ENCODE measurements around the gene VSNL1.
A peak's percentile ranks its signal among the peaks of the same experiment; 100 is the strongest.

VSNL1 gene

GRCh38 chr2:17615728-17616351 lies 75.3 kb downstream of the VSNL1 start:
- FAIRE-seq, result no peak

DNA sequence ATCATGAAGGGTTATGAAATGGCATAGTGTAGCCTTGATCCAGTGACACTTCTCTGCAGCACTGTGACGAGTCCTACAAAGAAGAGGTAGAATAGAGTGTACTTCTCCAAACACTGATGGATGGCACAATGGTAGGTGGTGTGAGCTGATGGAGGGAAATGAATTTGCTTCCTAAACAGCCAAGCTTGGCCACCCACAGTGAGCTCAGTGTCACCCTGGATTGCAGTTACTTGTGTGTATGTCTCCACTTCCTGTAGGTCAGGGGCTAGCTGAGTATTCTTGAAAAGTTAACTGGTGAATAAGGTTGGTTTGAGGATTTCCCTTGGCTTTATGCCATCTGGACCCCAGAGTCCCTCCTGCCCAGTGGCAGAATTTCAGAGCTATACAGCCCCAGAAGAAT lies 75.9 kb downstream of the VSNL1 start:
- no peak for FAIRE-seq

- FAIRE-seq, result no peak
Observed at GRCh38 chr2:17617516-17617915, 77.0 kb downstream of the VSNL1 start.

GRCh38 chr2:17617955-17618354 lies 77.5 kb downstream of the VSNL1 start:
- no peak for FAIRE-seq

GRCh38 chr2:17620280-17620679 lies 79.8 kb downstream of the VSNL1 start:
- no peak for FAIRE-seq

- no peak for FAIRE-seq
Observed at GRCh38 chr2:17620841-17621240, 80.3 kb downstream of the VSNL1 start.

GRCh38 chr2:17621781-17622180 lies 81.3 kb downstream of the VSNL1 start:
- no peak for FAIRE-seq

- no peak for FAIRE-seq
Observed at GRCh38 chr2:17625446-17625845, 85.0 kb downstream of the VSNL1 start.

GRCh38 chr2:17626986-17627385 lies 86.5 kb downstream of the VSNL1 start:
- FAIRE-seq, result no peak

DNA sequence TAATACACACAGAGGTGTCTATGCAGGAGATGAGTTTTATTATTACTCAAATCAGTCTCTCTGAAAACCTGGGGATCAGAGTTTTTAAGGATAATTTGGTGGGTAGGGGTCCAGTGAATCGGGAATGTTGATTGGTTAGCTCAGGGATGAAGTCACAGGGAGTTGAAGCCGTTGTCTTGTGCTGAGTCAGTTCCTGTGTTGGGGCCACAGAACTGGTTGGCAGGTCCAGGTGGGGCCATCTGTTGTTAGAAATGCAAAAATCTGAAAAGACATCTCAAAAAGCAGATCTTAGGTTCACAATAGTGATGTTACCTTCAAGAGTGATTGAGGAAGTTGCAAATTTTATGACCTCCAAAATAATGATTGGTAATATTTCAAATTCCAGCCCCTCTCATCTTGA lies 86.9 kb downstream of the VSNL1 start:
- no peak for FAIRE-seq

DNA sequence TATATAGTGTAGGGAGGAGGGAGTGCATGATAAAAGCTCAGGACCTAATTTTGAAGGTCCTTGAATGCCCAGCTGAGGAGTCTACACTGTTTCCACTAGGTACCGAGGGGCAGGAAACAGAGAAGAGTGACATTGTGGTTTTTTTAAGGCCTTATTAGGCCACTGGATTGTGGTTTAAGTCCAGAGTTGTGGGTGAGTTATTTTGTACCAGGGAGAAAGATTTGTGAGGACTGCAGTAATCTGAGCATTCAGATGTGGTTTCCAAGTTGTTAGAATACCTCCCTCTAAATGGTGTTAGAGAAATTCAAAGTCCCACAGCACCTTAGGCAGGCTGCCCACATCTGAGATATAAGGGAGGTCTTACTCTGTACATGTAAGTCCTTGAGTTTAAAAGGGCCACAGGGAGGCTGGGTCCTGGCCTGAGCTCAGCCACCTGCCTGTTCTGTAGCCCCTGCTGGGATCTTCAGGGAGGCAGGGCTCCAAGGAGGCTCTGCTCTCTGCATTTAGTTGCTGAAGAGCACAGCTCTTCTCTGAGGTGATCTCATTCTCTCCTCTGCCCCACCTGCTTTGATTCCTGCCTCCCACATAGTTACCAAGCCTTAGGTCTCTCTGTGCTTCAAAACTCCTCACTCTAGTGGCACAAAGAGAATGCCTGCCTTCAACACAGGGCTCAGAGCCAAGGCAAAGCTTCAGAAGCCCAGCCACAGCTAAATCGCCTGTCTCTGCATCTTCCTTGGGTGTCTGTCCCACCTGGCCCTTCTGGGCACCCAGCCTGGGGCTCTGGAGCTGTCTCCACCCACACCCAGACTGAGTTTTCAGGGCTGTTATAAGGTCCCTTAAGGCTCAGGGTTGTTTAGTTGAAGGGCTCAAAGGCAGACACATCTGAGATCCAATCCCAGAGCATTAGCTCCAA lies 88.1 kb downstream of the VSNL1 start:
- FAIRE-seq, result no peak

DNA sequence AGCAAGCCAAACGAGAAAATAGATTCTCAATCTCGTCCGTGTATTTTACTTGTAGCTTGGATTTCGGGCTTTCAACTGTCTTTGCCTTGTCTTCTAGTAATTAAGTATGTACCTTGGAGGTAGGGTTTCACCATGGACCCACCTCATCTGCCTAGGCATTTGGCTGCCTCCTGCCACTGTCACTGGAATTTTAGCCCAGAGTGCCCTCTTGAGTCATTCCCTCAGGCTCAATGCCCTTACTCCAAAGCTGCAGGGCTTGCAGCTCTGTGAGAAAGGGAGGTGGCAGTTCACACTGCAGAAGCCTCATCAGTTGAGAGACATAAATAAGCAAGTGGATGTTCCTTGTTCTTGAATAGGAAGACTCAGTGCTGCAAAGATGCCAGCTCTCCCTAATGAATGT lies 89.6 kb downstream of the VSNL1 start:
- FAIRE-seq, result no peak

- no peak for FAIRE-seq
Observed at GRCh38 chr2:17634997-17635396, 94.5 kb downstream of the VSNL1 start.

DNA sequence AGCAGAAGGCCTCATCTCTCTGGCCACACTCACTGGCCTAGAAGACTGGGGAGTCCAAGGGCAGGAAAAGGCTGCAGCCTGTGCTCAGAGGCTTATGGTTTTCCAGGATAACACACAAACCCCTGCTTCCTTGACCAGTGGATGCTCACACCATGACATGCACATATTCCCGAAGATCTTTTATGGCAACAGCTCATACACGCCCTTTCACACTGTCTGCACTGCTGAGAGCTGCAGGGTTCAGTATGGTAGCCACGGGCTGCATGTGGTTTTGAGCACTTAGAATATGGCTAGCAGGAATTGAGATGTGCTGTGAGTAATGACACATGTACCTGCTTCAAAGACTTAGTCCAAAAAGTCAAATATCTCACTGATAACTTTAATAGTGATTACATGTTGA lies 95.8 kb downstream of the VSNL1 start:
- FAIRE-seq, result no peak

DNA sequence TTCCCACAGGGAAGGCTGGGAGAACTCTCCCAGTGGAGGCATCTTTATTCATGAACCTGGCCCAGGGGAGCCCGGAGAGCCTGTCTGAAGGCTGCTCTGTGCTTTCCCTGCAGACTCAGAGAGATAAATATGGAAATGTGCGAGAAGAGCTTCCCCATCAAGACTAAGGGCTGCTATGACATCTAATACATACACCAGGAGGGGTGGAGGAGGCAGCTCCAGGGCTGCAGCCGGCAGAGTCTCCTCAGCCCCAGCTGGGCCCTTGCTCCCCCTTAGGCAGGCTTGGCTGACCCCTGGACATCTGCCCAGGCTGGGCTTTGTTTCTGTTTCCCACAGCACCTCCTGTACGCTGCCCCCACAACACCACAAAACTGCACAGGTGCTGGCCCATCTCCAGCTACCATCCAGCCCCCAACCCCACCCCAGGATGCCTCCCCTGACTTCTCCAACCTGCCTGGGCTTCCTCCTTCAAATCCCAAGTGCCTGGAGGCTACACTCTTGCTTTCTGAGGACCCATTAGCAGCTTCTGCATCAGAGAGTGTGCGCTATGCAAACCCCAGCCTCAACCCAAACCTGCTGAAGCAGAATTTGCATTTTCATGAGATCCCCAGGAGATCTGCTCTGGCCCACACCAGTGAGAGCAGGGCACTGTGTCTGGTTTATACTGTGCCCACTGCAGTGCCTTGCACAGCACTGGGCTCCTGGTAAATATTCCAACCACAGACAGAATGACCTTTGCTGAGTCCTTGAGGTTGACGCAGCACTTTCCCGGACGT lies 96.8 kb downstream of the VSNL1 start:
- no peak for FAIRE-seq

- no peak for FAIRE-seq
Observed at GRCh38 chr2:17638196-17638743, 97.8 kb downstream of the VSNL1 start.

GRCh38 chr2:17640406-17640805 lies 99.9 kb downstream of the VSNL1 start:
- no peak for FAIRE-seq

DNA sequence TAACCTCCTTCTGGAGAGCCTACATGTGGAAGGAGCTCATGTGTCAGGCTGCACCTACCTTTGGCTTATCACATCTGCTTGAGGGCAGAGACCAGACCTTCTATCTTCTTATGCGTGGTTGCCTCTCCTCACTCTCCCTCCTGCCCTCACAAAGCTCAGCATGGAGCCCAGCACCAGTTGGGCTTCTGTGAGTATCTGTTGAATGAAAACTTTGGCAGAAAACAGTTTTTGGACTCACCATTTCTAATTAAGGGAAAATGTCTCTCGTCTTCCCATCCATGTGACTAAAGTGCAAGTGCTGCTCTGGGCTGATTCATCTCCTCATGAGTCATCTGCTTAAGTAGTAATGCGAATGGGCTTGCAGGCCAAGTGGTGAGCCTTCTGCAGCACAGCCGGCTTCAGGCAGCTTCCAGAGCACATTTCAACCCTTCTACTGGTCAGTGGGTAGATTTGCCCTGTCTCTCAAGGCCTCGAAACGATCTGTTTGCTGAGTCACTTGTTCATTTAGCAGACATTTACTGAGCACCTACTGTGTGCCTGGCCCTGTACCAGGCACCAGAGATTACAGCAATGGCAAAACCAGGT lies 102.6 kb downstream of the VSNL1 start:
- no peak for FAIRE-seq

DNA sequence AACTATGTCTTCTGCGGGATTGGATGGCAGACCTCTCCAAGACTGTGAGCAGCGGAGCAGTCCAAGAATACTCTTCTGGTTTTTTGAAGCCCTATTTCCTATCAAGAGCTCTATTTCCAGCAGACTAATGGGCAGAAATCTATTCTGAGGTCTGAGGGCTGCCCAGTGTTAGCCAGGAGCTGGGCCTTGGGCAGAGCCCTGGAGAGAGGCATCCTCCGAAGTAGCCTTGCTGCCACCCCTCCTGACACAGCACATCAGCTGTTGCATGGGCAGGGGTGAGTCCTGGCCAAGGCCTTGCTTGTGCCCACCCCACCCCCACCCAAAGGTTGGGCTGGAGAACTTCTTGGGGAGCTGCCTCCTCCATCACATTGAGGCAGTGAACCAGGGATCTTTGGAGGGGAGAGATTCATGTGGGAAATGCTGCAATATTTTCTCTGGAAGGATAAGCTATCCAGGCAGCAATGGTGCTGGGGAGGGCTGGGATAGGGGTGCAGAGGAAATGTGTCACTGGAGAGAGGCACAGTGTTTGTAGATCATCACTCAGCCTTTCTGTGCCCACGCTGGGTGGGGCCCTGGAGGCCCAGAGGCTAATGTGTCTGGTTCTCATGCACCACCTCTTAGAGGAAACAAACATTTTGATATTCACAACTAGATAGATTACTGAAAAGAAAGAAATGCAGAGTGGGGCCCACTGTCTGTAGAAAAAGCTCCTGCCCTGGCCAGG lies 104.7 kb downstream of the VSNL1 start:
- no peak for FAIRE-seq

DNA sequence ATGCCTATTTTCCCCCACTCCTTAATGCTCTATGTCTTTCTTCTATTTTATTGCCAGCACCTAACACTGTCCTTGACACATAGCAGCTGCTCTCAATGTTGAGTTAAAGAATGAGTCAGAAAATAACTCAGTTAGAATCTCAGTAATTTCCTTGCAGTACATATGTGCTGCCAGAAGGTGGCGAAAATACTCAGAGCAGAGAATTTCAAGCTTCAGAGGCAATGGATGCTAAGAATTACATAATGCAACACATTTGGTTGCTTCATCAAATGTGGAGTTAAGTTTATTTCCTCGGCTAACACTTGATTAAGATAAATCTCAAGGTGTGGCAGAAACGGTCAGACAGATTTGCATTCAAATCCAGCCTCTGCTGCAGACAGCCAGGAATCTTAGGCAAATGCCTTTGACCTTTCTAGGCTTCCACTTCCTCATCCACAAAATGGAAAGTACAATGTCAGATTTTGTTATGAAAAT lies 105.6 kb downstream of the VSNL1 start:
- FAIRE-seq, result peak; percentile 90

DNA sequence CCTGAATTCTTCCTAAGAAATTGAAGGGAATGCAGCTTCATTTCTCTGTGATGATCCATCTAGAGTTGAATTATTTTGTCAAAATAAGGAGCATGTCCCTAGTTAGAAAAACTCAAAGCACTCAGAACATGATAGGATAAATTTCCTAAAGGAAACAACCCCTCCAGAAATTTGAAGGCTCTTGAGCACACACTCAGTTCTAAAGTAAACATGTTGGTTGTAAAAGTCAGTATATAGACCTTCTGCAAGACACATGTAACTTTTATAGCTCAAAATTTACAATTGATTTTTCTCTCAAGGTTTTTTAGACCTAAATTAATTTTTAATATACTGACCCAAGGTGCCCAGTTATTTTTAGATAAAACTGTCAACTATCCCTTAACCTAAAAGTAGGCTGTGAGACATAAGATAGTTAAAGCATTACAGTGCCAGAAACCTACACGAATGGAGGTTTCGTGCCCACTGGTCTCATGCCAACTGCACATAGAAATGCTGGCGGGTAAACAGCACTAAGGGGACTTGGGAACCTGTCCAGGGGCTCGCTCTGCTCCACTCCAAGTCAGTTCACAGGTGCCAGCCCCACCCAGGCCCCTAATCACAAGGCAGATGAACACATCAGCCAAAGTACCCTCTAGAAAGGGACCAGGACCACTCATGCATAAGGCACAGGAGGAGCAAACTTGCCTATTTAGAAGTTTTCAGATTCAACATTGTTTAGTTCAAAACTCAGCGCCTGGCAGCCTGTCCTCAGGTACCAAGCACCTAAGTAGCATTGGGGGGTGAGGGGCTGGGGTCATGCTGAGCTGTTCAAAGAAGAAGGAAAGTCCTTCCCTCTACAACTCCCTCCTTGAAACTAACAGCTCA lies 106.6 kb downstream of the VSNL1 start:
- FAIRE-seq, result no peak

Measured in G401.6 (cell line).